HS-27A (cell line): ENCODE measurements around the gene TAAR8.
"Not testable (repeated sequence)": the region's sequence is repeated elsewhere in the genome, so short reads cannot be mapped to it uniquely, and the experiment has no call there.

Experiments used
- DNase-seq: peaks from one replicate; pipeline ENCODE4 v3.0.0-alpha.2; 2012; ENCODE audit warnings: low read depth, missing footprints

TAAR8 gene, protein sequence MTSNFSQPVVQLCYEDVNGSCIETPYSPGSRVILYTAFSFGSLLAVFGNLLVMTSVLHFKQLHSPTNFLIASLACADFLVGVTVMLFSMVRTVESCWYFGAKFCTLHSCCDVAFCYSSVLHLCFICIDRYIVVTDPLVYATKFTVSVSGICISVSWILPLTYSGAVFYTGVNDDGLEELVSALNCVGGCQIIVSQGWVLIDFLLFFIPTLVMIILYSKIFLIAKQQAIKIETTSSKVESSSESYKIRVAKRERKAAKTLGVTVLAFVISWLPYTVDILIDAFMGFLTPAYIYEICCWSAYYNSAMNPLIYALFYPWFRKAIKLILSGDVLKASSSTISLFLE

DNA sequence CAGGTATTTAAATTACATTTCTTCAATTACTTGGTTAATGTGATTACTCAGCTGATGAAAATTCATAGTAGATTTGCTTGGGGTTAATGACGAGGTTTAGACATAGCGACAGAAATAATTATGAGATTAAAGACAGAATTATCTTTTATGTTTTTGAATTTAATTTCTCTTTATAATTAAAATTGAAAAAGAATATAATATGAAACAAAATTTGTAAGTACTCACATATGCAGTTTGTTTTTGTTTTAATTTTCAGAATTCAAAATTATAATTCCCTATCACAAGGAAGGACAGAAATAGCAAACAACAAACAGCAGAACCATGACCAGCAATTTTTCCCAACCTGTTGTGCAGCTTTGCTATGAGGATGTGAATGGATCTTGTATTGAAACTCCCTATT lies at the start of gene TAAR8:
Gene TAAR8, plus strand, starts transcription at position 301 of the 400 bp plus-strand sequence. Its CDS starts 21 bp downstream, at position 322.
- no peak for DNase-seq

DNA sequence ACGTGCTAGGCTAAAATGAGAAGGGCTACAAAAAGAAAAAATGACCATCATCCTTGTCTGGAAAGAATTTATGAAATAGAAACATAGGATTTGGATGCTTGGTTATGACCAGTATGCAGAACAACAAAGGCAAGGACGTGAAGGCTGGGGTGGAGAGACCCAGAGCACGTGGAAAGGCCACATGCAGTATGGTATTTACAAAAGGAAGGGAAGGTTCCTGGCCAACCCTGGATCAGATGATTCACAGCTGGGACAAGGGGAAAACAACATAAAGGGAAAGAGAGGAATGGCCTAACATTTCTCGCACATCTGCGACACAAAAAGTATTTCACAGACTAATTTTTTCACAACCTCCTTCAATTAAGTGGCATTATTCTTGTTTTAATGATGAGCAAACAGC lies 47.7 kb upstream of the TAAR8 start:
- no peak for DNase-seq

DNA sequence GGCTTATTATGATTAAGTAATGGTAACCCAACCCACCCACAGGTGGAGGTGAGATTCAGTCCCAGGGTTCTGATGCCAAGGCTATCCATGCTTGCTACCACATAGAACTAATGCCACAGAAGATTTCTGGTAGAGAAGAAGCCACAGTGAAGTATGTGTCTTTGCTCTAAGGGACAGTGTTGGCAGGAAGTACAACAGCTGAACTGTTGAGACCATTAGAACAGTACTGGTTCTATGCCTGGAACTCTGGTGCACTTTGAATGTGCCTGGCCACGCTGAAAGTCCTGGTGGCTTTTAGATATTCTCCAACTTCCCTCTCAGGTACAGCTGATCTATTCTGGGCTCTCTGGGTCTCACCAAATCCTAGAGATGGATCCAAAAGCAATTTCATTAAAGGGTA lies 47.3 kb upstream of the TAAR8 start:
- DNase-seq: no peak

DNA sequence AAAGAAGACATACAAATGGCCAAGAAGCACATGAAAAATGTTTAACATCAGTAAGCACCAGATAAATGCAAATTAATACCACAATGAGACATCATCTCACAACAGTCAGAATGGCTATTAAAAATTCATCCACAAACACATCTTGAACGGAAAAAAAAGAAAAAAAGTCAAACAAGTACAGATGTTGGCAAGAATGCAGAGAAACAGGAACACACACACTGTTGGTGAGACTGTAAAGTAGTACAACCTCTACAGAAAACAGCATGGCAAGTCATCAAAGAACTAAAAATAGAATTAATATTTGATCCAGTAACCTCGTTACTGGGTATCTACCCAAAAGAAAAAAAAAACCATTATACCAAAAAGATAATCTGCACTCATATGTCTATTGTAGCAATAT lies 46.0 kb upstream of the TAAR8 start:
- no peak for DNase-seq

DNA sequence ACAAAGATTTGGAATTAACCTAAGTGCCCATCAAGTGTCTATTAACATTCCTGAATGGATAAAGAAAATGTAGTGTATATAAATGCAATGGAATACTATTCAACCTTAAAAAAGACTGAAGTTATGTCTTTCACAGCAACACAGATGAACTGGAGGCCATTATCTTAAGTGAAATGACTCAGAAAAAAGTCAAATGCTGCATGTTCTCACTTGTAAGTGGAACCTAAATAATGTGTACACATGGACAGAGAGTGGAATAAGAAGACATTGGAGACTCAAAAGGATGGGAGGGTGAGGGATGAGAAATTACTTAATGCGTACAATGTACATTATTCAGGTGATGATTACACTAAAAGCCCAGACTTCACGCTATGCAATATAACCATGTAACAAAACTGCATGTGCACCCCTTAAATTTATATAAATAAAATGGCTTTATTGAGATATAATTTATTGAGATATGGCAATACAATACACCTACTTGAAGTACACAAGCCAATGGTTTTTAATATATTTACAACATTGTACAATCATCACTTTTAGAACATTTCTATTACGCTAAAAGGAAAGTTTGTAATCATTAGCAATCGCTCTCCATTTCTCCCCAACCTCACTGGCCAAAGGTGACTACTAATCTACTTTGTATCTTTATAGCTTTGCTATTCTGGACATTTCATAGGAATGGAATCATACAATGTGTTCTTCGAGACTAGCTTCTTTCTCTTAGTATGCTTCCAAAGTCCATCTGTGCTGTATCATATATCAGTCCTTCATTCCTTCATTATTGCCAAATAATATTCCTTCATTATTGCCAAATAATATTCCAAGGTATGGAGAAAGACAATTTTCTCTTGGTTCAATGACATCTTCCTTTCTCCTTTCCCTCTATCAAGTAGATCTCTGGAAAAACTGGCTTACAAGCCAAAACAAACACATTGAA lies 45.3 kb upstream of the TAAR8 start:
- no peak for DNase-seq

DNA sequence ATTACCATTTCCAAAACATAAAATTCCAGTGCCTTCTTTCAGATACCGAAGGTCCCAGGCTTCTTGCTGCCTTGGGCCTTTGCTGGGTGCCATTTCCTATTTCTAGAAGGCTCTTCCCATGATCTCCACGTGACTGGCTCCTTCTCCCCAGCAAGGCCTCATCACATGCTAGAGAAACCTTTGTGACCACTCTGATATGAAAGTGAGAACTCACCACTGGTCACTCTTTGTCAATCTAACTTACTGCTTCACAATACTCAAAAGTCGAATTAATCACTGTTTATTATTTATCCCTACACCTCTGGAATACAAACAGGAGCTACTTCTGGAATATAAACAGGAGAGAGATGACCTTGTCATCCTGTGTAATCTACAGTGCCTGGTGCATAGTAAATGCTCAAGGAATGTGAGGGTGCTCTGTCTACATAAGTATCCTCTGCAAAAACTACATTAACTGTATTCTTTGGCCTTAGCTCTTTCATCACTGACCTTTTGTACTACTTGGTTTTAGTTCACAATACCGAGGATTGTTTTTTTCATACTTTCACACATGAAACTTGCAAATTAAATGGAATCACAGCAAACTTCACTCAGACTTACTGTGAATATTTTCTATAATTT lies 41.2 kb upstream of the TAAR8 start:
- no peak for DNase-seq

DNA sequence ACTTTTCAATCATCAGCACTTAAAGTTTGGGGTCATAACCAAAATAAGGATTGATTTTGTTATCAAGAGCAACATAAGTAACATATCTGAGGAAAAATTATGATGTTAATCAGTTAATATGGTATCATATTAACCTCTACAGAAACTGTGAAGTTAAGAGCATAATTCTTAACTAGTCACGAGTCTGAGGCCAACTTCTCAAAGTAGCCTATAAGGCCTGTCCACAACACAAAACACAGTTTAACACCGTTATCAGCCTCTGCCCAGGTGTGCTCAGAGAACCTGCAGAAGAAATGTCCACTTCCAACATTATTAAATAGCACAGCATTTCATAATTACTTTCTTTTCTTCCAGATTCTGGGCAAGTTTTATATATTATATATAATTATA lies 40.6 kb upstream of the TAAR8 start:
- DNase-seq: no peak

DNA sequence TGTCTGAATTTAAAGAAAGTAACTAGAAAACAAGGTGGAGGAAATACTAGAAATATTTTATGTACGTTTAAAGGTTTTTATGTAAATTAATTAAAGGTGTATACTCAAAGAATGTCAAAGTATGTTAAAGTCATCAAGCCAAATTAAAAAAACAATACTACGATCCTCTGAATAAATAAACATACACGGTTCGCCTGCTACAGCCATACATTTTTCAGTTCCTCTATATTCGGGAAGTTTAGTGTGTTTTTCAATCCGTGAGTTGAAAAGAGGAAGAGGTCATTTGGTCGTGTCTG lies 40.2 kb upstream of the TAAR8 start:
- no peak for DNase-seq

DNA sequence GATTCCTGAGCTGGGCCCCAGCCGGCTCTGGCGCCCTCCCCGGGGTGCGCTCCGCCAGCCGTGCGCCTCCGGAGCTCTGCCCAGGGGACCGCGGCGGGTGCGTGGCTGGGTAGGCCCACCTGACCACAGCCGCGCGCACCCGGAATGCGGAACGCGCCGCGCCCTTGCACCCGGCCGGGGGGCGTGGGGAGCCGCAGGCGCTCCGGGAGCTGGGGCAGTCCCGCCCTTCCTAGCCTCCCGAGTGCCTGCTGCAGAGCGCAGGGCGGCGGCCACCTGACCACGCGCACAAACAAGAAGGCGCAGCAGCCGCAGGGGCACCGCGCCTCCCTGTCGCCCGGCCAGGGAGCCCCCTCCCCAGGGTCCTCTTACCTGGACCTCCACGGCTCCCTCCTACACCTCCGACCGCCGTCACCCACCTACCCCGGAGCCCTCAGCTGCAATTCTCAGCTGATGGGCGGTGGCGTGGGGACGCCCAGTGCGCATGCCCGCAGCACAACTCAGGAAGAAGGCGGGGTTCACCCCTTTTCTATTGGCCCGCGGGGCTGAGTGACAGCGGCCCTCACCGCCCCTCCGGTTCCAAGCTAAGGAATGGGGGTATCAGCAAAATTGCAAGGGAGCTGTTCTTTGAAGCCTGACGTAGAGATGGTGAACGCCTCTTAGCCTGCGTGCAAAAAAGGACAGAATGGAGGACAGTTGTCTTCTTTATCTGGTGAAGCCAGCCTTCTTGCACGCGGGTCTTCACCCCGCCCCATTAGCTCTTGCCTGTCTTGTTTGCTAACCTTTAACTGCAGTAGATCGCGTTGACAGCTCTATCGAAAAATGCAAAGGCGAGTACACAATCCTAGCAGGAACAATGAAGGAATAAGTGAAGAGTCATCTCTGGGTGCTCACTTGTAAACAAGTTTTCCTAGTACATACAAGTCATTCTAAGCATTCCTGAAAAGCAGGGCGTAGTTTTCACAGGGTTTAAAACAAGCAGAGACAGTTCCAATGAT lies 39.5 kb upstream of the TAAR8 start, which contains the start of gene STX7:
Gene STX7, minus strand, starts transcription at position 479 of the 995 bp plus-strand sequence. CDS start 9,586 bp downstream, outside the sequence.
- peak; percentile 74 for DNase-seq

DNA sequence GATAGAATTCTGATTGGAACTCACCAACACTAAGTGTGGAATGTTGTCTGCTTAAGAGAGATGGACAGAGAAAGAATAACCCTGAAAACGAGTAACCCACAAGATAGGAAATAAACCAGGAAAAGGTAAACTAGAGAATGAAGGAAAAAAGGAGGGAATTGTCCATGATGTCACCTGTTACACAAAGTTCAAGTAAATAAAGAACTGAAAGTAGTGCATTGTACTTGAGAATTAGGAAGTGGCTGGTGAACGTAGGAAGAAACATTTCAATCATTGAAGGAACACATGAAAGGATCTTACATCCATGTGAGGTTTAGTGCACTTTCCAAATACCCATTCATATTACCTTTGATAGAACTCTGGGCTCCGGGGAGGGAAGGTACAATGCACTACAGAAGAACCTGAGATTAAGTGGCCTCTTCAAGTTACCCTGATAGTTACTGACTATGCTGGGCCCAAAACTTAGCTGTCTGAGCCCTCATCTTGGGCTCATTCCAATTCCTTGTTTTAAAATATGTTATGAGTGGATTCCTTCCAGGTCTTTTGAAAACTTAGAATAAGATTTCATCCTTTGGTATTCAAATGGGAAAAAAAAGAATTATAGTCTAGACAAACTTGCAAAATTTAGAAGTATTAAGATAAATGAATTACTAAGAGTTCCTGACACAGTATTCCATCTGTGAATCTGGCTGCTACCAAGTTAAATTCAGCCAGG lies 38.5 kb upstream of the TAAR8 start:
- DNase-seq: no peak

DNA sequence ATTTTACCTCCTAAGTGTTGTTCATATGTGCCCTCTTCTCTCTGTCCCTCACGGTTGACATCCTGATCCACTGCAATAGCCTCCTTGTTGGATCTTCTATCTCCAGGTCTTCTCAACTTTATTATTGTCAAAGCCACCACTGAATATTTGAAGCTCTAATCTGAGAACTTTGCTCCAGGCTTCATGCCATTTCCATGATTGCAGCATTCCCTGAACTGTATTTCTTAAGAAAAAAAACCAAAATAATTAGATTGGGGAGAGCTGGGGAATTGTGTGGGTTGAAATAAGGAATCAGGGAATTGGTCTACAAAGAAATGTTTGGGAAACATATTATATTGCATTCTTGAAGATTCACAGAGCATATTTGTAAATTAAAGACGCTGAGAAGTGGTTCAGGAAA lies 37.1 kb upstream of the TAAR8 start:
- no peak for DNase-seq

DNA sequence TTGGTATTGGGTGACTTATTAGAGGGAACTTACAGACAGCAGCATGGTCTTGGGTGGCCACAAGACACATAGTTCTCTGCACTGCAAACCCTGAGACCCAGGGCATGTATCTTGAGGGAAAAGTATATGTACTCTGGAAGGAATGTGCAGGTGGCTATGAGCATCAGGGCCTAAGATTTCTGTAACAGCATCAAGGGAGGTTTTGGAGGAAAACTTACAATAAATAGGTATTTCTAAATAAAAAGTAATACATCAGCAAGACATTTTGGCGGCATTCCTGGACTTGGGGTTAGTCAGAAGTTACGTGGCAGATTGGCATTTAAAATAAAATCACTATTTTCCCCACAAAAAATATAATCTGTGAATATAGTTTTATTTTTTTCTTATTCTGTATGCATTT lies 31.5 kb upstream of the TAAR8 start:
- no peak for DNase-seq

DNA sequence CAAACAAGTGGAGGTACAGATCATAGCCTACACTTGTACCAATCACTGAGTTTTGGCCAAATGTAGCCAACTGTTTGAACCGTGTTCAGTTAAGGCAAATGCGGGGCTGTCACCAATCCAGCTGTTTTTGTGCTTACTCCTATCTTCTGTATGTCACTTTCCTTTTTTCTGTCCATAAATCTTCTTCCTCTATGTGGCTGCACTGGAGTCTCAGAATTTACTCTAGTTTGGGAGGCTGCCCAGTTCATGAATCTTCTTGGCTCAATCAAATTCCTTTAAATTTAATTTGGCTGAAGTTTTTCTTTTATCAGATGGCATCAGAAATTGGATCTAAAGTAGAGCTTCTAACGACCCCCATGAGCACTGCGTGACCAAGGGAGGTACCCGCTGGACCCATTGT lies 27.8 kb upstream of the TAAR8 start:
- DNase-seq: no peak

DNA sequence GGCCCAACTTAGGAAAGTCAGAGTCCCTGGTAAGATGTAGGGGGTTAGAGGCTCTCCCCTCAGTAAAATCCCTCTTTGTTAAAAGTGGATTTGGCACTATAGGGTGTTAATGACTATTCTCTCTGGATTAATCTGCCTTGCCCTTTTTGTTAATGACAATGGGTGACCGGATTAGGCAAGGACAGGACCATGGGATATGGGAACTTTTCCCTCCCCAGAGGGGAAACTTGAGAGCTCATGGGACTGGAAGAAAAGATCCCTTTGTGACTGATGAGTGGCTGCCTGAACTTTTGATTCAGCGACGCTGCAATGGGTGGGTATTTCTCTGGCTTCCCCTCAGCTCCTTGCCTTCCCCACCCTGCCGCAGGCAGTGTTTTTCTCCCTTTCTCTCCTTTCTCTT lies 26.6 kb upstream of the TAAR8 start:
- DNase-seq: no peak

DNA sequence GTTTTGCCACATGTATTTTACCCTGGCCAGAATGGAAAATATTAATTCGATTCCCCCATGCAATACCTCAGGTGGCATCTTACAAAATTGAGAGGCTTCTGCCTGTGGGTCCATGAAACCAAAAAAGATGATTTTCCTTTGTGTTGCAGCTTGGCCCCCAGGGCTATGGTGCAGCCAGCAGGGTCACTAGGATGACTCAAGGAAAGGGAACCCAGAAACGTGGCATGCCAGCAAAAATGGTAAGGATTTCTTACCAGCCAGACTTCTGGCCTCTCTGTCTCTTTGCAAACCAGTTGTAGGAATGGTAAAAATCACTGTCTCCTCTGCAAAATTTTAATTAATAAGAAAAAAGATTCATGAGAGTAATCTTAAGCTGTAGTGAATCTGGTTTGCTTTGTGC lies 26.0 kb upstream of the TAAR8 start:
- no peak for DNase-seq

DNA sequence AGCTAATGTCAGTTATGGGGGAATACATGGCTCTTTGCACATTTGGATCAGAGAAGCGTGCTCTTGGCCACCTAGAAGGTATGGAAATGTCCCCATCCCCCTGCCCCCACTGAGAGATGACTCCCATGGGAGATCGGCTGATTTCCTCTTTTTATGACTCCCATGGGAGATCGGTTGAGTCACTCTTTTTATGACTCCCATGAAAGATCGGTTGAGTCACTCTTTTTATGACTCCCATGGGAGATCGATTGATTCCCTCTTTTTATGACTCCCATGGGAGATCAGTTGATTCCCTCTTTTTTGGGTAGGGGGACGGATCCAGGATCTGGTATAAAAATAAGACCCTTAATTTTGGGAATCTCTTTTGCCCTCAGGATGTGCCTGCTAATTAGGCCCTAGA lies 24.7 kb upstream of the TAAR8 start:
- peak; percentile 45 for DNase-seq

DNA sequence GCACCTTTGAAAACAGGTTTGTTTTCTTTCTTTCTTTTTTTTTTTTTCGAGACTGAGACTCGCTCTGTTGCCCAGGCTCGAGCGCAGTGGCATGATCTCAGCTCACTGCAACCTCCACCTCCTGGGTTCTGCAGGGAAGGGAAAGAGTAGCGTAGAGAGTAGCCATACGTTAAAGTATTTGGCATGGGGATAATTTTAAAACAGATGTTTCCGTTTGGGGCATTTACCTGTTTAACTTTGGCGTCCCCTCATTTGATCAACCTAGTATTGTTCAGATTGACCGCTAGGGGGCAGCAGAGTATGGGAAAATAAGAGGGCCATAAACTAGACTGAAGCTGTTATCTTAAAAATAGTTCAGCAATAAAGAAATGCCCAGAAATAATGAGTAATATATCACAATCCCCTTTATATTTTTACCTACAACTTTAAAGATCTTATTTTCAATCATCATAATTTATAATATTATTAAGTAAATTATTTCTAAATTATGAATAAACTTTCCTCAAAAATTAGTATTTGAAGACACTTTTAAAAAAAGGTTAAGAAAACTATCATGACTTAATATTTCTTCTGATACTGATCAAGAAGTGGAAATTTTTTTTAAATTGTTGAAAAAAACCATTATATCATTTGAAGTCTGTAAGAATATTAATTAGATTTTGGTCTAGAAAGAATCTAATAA lies 22.0 kb upstream of the TAAR8 start:
- no peak for DNase-seq

DNA sequence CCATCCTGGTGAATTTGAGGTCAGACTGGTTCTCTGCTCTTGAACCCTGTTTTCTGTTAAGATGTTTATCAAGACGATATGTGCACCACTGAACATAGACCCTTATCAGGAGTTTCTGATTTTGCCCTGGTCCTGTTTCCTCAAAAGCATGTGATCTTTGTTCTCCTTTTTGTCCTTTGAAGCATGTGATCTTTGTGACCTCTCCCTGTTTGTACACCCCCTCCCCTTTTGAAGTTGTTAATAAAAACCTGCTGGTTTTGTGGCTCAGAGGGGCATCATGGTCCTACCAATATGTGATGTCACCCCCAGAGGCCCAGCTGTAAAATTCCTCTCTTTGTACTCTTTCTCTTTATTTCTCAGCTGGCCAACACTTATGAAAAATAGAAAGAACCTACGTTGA lies 17.9 kb upstream of the TAAR8 start:
- DNase-seq: not testable (repeated sequence)

DNA sequence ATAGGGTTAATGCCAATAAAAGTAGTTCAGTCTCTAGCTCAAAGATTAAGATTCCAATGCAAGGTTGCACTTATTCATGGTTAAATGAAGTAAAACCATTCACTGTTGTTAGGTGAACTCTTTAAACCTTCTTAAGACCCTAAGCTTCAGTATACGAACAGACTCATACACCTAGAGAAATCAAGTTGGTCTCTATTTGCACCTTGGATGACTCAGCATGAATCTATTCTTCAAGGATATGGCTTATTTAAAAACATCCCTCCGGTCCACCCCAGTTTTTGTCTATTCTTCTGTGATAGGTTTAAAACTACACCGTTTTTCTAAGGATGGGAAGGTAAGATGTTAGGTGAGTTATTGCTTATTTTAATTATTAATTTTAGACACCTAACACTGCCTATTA lies 15.3 kb upstream of the TAAR8 start:
- no peak for DNase-seq

DNA sequence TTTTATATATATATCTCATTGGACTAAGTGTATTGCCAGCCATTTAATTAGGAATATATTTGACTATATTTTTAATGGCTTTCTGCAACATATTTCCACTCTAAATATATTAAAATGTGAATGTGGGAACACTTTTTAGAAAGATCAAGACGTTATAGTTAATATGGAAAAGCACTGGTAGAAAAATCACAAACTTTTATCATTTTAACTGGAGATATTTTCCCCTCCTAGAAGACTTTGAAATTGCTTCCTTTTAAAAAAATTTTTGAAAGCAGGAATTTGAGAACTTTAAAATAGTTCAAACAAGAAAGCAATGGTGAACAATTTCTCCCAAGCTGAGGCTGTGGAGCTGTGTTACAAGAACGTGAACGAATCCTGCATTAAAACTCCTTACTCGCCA lies 14.5 kb upstream of the TAAR8 start, which contains the start of gene TAAR9:
Gene TAAR9, plus strand, starts transcription at position 301 of the 400 bp plus-strand sequence. Its CDS starts 13 bp downstream, at position 314.
- no peak for DNase-seq
